Liver (tissue), 9 donors: ENCODE results near the gene NAMPT. TPM values are rescaled to one million over a fixed set of nuclear protein-coding genes. Genes with fewer than 3 reads are reported as not detected.
A peak's percentile ranks its signal among the peaks of the same experiment; 100 is the strongest.

Experiments
- DNase-seq: peaks from one replicate; pipeline ENCODE4 v3.0.0-alpha.2; 2017; ENCODE audit warnings: low spot score
- H3K27ac ChIP-seq, 2 donors: one replicate each; pipeline ENCODE4 v1.7.0; 2013; ENCODE audit warnings: inconsistent platforms in 2 of 2, low read length in 2 of 2, control low read depth in 1 of 2, low read depth in 1 of 2, mild to moderate bottlenecking in 1 of 2
- H3K27me3 ChIP-seq, 4 donors: one replicate each; pipeline versions ENCODE4 v1.6.1 to v1.7.0; 2013; ENCODE audit warnings: low read length in 3 of 4, inconsistent platforms in 1 of 4, mild to moderate bottlenecking in 1 of 4, moderate library complexity in 1 of 4; ENCODE audit not compliant: control insufficient read depth in 4 of 4, insufficient read depth in 4 of 4
- H3K36me3 ChIP-seq, 4 donors: one replicate each; pipeline versions ENCODE4 v1.6.1 to v1.7.0; 2013; ENCODE audit warnings: low read length in 3 of 4, mild to moderate bottlenecking in 3 of 4, low read depth in 1 of 4, moderate library complexity in 1 of 4; ENCODE audit not compliant: control insufficient read depth in 4 of 4, insufficient read depth in 3 of 4
- H3K4me1 ChIP-seq, 4 donors: one replicate each; pipeline versions ENCODE4 v1.6.1 to v1.7.0; 2013; ENCODE audit warnings: low read length in 3 of 4, mild to moderate bottlenecking in 3 of 4, moderate library complexity in 1 of 4; ENCODE audit not compliant: control insufficient read depth in 4 of 4, insufficient read depth in 4 of 4
- H3K4me3 ChIP-seq, 3 donors: one replicate each; pipeline versions ENCODE4 v1.6.1 to v1.7.0; 2013; ENCODE audit warnings: low read length in 3 of 3, control low read depth in 1 of 3, low read depth in 1 of 3, mild to moderate bottlenecking in 1 of 3
- H3K9ac ChIP-seq, 2 donors: one replicate each; pipeline ENCODE4 v1.7.0; 2013; ENCODE audit warnings: low read length in 2 of 2, mild to moderate bottlenecking in 2 of 2, moderate library complexity in 2 of 2, control low read depth in 1 of 2, low read depth in 1 of 2
- H3K9me3 ChIP-seq, 4 donors: one replicate each; pipeline versions ENCODE4 v1.6.1 to v1.7.0; 2013; ENCODE audit warnings: low read length in 3 of 4; ENCODE audit not compliant: control insufficient read depth in 4 of 4
- EGR1 ChIP-seq, 2 donors: IDR thresholded peaks; 2 replicates each; pipeline ENCODE4 v1.6.1; 2016 to 2018; ENCODE audit warnings: antibody characterized with exemption in 2 of 2, low read depth in 2 of 2
- FOXA2 ChIP-seq: IDR thresholded peaks from 2 replicates; pipeline ENCODE4 v1.6.1; 2016; ENCODE audit warnings: antibody characterized with exemption
- GABPA ChIP-seq, 2 donors: IDR thresholded peaks in 1 of 2; conservative IDR thresholded peaks in 1 of 2; 2 replicates each; pipeline ENCODE4 v1.6.1; 2016; ENCODE audit warnings: antibody characterized with exemption in 2 of 2, mild to moderate bottlenecking in 1 of 2, moderate library complexity in 1 of 2
- HNF4A ChIP-seq, 2 donors: conservative IDR thresholded peaks; 2 replicates each; pipeline ENCODE4 v1.6.1; 2016; ENCODE audit warnings: antibody characterized with exemption in 2 of 2, mild to moderate bottlenecking in 2 of 2
- RXRA ChIP-seq, 2 donors: IDR thresholded peaks; 2 replicates each; pipeline ENCODE4 v1.6.1; 2017 to 2018; ENCODE audit warnings: antibody characterized with exemption in 2 of 2, mild to moderate bottlenecking in 1 of 2
- TAF1 ChIP-seq: conservative IDR thresholded peaks from 2 replicates; pipeline ENCODE4 v1.6.1; 2016; ENCODE audit warnings: antibody characterized with exemption, mild to moderate bottlenecking
- YY1 ChIP-seq: IDR thresholded peaks from 2 replicates; pipeline ENCODE4 v1.6.1; 2016; ENCODE audit warnings: antibody characterized with exemption, mild to moderate bottlenecking
- WGBS: extraction: QIAGEN DNeasy Blood & Tissue Kit; methylation state at CpG from one replicate; pipeline ENCODE4 v1.1.7; 2013; 5-methylcytosine and 5-hydroxymethylcytosine counted together
- polyA plus RNA-seq, 2 donors: library from polyadenylated mRNA; stranded (reverse) in 1 of 2; unstranded in 1 of 2; fragments of 200-250 nt in 1 of 2; fragments of >200 nt in 1 of 2; fragmentation: Nextera tagmentation in 1 of 2; extraction: Ambion mirVana in 1 of 2; gene quantifications; one replicate each; pipeline versions ENCODE4 v1.2.1 to v1.2.3, GENCODE V29; 2013 to 2015
- total RNA-seq, 2 donors: library from RNA; depleted of rRNA; stranded (reverse); fragments of >200 nt; gene quantifications; one replicate each; pipeline ENCODE4 v1.2.3, GENCODE V29; 2014
- TF ChIP-seq, protein P1 (sequence below): IDR thresholded peaks from 2 replicates; pipeline ENCODE4 v1.6.1; 2016; ENCODE audit warnings: antibody characterized with exemption, mild to moderate bottlenecking
- TF ChIP-seq, protein P2 (sequence below): IDR thresholded peaks from 2 replicates; pipeline ENCODE4 v1.6.1; 2016; ENCODE audit warnings: antibody characterized with exemption
- donor health status: healthy.
- donor health status: healthy.
- donor health status: healthy.
- donor health status: healthy.
- donor health status: healthy.

Gene NAMPT
- total and polyA plus RNA-seq, 4 donors: 20.8 to 444 (median 160) TPM

DNA sequence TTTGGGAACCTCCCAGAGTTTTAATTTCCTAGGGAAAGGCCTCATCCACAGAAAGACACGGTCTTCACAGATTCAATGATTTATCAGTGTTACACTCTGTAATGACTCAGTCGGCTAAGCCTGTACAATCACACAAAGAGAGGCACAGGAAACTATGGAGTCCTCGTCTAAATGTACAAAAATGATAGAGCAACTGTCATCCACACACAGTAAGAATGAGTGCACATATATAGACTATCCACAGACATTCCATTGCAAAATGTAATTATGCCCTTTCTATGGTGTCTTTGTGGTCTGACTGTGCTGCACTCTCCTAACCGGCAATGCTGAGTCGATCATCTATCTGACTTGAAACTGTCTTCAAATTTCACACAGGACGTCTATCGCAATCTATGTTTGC is 3.5 kb upstream of the NAMPT start (continued):
- TF ChIP-seq, protein P1, sequence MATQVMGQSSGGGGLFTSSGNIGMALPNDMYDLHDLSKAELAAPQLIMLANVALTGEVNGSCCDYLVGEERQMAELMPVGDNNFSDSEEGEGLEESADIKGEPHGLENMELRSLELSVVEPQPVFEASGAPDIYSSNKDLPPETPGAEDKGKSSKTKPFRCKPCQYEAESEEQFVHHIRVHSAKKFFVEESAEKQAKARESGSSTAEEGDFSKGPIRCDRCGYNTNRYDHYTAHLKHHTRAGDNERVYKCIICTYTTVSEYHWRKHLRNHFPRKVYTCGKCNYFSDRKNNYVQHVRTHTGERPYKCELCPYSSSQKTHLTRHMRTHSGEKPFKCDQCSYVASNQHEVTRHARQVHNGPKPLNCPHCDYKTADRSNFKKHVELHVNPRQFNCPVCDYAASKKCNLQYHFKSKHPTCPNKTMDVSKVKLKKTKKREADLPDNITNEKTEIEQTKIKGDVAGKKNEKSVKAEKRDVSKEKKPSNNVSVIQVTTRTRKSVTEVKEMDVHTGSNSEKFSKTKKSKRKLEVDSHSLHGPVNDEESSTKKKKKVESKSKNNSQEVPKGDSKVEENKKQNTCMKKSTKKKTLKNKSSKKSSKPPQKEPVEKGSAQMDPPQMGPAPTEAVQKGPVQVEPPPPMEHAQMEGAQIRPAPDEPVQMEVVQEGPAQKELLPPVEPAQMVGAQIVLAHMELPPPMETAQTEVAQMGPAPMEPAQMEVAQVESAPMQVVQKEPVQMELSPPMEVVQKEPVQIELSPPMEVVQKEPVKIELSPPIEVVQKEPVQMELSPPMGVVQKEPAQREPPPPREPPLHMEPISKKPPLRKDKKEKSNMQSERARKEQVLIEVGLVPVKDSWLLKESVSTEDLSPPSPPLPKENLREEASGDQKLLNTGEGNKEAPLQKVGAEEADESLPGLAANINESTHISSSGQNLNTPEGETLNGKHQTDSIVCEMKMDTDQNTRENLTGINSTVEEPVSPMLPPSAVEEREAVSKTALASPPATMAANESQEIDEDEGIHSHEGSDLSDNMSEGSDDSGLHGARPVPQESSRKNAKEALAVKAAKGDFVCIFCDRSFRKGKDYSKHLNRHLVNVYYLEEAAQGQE: no peak
- no peak for TF ChIP-seq TAF1
- no peak for TF ChIP-seq GABPA (IDR thresholded peaks at IDR 0.05 in 1 of 2, conservative IDR thresholded peaks at IDR 0.05 in 1 of 2)
- no peak for TF ChIP-seq YY1
- TF ChIP-seq EGR1 (IDR thresholded peaks at IDR 0.05; ENCODE audit: low read depth in 2 of 2): no peak

DNA sequence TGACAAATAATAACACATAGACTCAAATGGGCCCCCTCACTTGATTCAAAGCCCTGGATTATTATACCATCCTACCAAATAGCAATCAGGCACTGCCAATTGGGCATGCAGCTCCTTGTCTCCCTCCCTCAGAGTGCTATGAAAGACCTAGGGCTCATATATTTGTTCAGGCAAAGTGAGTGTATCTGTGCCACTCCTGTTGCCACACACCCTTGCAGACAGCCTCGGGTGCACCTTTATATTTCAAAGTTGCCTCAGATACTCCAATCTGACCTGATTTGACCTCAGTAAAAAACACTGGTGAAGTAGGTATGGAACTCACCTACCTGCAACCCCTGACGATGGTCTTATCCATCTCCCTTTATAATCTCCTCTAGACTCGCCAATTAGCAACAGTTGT is 3.0 kb upstream of the NAMPT start:
- no peak for TF ChIP-seq FOXA2
- peak in 1 of 2 donors; percentile 52 for TF ChIP-seq RXRA (IDR thresholded peaks at IDR 0.05)
- TF ChIP-seq, protein P1: no peak
- 70% methylated on average over 3 of the region's 3 CpGs for WGBS
- H3K9ac ChIP-seq: no peak overlapping the region
- H3K4me1 ChIP-seq: no peaks in the 10 kb centered on the region
- H3K36me3 ChIP-seq: no peaks in the 10 kb centered on the region
- no peak overlapping the region for H3K27ac ChIP-seq
- H3K4me3 ChIP-seq: no peak overlapping the region
- H3K9me3 ChIP-seq: no peaks in the 10 kb centered on the region
- no peaks in the 10 kb centered on the region for H3K27me3 ChIP-seq
- DNase-seq: no peak

DNA sequence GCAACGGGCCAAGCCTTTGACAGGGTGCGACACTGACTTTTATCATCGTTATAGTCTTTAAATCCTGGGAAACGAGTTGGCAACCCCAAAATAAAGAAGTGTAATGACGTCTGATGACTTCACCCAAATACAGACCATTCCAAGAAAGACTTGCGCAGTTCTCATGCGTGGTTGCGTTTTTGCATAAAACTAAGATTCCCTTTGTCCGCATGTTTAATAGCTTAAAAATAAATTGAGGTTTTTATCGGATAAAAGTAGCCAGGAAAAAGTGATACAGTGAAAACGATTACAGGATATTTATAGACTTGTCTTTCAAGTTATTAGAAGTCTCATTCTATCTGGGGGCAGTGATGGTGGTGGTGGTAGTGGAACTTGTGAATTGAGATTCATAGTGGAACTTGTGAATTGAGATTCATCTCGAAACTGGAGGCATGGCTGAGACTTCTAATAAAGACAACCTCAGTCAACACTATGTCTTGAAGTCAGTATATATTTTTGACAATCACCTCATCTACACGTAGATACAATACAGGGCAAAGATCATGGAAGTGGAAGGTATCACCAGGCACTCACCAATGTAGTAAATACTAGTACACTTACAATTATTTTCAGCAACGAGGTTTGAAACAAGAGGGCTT is 1.2 kb upstream of the NAMPT start:
- Histone ChIP-seq H3K9ac (peak overlapping the region; percentile 73 to 100), H3K36me3 (peaks cover 0 to 8% (median 2%) of the 10 kb centered on the region in 4 donors), H3K4me1 (peaks cover 0 to 14% (median 2%) of the 10 kb centered on the region in 4 donors), H3K27ac (peak overlapping the region; percentile 94 to 99), H3K9me3 (no peaks in the 10 kb centered on the region), H3K27me3 (no peaks in the 10 kb centered on the region), H3K4me3 (peak overlapping the region; percentile 61 to 95 (median 93))
- 31% methylated on average over 14 of the region's 14 CpGs for WGBS
- DNase-seq: no peak
- TF ChIP-seq HNF4A (conservative IDR thresholded peaks at IDR 0.05) (no peak), RXRA (IDR thresholded peaks at IDR 0.05) (no peak)
- TF ChIP-seq, protein P2, sequence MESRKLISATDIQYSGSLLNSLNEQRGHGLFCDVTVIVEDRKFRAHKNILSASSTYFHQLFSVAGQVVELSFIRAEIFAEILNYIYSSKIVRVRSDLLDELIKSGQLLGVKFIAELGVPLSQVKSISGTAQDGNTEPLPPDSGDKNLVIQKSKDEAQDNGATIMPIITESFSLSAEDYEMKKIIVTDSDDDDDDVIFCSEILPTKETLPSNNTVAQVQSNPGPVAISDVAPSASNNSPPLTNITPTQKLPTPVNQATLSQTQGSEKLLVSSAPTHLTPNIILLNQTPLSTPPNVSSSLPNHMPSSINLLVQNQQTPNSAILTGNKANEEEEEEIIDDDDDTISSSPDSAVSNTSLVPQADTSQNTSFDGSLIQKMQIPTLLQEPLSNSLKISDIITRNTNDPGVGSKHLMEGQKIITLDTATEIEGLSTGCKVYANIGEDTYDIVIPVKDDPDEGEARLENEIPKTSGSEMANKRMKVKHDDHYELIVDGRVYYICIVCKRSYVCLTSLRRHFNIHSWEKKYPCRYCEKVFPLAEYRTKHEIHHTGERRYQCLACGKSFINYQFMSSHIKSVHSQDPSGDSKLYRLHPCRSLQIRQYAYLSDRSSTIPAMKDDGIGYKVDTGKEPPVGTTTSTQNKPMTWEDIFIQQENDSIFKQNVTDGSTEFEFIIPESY: no peak
